Measurements from ENCODE around the gene PRSS58. TPM values are rescaled to one million over a fixed set of nuclear protein-coding genes. Genes with fewer than 3 reads are reported as not detected.

PRSS58 gene
- total RNA-seq, 6 experiments from 2014 or later = not detected

DNA sequence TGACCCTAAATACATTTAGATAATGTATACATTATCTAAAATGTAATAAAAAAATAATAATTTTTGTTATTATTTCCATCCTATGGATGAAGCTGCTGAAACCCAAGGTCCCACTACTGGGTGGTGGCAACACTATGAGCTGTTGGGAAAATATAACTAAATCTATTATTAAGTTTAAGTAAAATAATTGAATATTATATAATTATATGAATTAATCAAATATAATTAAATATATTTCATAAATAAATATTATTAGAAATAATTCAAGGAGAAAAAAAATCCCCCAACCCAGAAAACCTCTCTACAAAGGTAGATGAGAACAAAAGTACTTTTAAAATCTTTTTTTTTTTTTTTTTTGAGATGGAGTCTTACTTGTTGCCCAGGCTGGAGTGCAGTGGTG, 7.9 kb downstream of the PRSS58 start:
- Mint-ChIP-seq H3K36me3 (ENCODE audit: low read depth) (peaks cover 5% of the 10 kb centered on the region; the same call in 1 of the 2 replicates), H3K4me1 (ENCODE audit: low read depth) (no peaks in the 10 kb centered on the region), H3K27me3 (ENCODE audit: insufficient read depth) (no peaks in the 10 kb centered on the region; the same call in 1 of the 2 replicates), H3K9me3 (peaks cover 36% of the 10 kb centered on the region), H3K4me3 (no peak overlapping the region), H3K27ac (no peak overlapping the region)
- DNase-seq = no peak
- TF ChIP-seq, protein P1, sequence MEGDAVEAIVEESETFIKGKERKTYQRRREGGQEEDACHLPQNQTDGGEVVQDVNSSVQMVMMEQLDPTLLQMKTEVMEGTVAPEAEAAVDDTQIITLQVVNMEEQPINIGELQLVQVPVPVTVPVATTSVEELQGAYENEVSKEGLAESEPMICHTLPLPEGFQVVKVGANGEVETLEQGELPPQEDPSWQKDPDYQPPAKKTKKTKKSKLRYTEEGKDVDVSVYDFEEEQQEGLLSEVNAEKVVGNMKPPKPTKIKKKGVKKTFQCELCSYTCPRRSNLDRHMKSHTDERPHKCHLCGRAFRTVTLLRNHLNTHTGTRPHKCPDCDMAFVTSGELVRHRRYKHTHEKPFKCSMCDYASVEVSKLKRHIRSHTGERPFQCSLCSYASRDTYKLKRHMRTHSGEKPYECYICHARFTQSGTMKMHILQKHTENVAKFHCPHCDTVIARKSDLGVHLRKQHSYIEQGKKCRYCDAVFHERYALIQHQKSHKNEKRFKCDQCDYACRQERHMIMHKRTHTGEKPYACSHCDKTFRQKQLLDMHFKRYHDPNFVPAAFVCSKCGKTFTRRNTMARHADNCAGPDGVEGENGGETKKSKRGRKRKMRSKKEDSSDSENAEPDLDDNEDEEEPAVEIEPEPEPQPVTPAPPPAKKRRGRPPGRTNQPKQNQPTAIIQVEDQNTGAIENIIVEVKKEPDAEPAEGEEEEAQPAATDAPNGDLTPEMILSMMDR (IDR thresholded peaks at IDR 0.05) = no peak

DNA sequence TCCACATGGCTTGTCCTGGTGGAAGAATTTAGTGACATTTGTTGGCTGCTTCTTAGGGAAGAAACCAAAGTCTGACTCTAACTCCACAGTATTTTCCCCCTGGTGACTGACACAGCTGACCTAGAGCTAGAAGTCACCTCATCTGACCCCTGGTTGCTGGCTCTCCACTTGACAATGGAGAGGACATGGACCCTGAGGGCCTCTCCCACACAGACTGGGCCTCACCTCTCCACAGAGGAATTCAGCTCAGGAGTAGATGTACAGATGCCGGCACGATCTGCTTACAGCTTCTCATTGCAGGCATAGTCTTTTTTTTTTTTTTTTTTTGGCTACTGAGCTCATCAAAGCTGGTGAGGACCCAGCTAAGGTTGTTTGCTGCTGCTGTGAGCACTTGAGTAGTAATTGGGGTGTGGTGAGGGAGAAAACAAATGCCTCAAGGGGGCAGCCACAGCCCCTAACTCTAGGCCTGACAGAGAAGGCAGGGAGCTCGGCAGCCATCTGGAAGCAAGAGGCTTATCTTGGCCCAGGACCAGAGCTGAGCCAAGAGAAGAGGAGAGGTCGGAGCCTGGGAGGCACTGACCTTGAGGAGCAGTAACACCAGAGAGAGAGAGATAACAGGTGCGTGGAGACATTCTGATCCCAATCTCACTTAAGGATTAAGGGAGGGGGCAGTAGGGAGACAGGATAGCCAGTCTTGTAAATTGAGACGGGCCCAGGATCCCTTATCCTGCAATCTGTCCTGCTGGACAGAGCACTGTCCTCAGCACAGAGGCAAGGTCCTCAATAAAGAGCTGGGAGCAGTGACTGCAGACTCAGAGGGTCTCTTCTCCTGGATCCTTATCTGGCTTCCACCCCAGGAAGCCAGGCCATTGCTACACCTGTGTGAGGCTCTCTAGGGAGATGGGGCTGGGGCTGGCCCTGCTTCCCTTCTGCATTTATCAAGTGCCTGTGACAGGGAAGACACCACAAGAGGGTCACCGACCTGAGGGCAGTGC, 9.4 kb downstream of the PRSS58 start:
- H3K9me3 Mint-ChIP-seq = peaks cover 40% of the 10 kb centered on the region

DNA sequence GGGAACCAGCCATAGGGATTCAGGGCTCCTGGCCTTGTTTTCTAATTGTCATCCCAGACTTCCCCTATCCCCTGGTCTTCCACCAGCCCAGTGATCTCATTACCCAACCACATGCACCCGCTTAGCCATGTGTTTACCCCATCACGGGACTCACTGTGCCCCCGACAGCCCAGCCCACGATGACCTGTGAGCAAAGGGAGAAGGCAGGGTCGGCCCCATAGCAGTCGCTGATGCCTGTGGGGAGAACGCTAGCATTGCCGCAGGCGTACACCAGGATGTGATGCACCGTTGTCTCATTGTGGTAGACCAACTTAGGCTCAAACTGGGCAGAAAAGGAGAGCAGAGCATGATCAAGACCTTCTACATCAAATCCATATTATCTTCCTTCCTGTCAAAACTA, 14.0 kb downstream of the PRSS58 start:
- TF ChIP-seq, protein P1 (IDR thresholded peaks at IDR 0.05) = no peak
- no peak overlapping the region for H3K4me3 Mint-ChIP-seq

More for the DNA sequence above, 9.4 kb downstream of the PRSS58 start:
- TF ChIP-seq, protein P1 (IDR thresholded peaks at IDR 0.05) = no peak
- Mint-ChIP-seq H3K27ac (no peak overlapping the region), H3K4me1 (ENCODE audit: low read depth) (no peaks in the 10 kb centered on the region), H3K4me3 (no peak overlapping the region), H3K27me3 (ENCODE audit: insufficient read depth) (no peaks in the 10 kb centered on the region; the same call in 1 of the 2 replicates), H3K36me3 (ENCODE audit: low read depth) (peaks cover 5% of the 10 kb centered on the region; the same call in 1 of the 2 replicates)
- DNase-seq = no peak

DNA sequence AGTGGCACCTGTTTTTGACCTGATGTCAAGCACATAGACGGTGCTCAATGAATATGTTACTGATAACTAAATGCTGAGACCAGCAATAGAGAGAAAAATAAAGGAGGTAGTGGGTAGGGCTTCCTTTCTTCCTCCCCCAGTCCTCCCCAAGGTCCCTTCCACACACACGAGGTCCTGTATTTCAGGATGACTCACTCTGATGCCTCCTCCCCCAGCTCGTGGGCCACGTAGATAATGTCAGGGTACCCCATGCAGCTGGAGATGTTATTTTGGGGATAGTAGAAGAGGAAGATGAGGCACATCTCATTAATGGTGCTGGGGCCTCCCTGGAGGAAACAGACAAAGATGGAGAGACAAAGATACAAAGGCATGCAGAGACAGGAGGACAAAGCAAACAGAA, 17.3 kb downstream of the PRSS58 start:
- no peak for DNase-seq
- Mint-ChIP-seq H3K27ac (no peak overlapping the region), H3K9me3 (peaks cover 26% of the 10 kb centered on the region), H3K27me3 (ENCODE audit: insufficient read depth) (no peaks in the 10 kb centered on the region), H3K4me3 (no peak overlapping the region), H3K4me1 (ENCODE audit: low read depth) (no peaks in the 10 kb centered on the region), H3K36me3 (ENCODE audit: low read depth) (no peaks in the 10 kb centered on the region; the same call in 1 of the 2 replicates)
- TF ChIP-seq, protein P1 (IDR thresholded peaks at IDR 0.05) = no peak

More for the DNA sequence above, 14.0 kb downstream of the PRSS58 start:
- no peaks in the 10 kb centered on the region; the same call in 1 of the 2 replicates for H3K27me3 Mint-ChIP-seq (ENCODE audit: insufficient read depth)
- no peak overlapping the region for H3K27ac Mint-ChIP-seq
- H3K36me3 Mint-ChIP-seq (ENCODE audit: low read depth) = peaks cover 5% of the 10 kb centered on the region; the same call in 1 of the 2 replicates
- peaks cover 48% of the 10 kb centered on the region for H3K9me3 Mint-ChIP-seq
- no peak for DNase-seq
- H3K4me1 Mint-ChIP-seq (ENCODE audit: low read depth) = no peaks in the 10 kb centered on the region

DNA sequence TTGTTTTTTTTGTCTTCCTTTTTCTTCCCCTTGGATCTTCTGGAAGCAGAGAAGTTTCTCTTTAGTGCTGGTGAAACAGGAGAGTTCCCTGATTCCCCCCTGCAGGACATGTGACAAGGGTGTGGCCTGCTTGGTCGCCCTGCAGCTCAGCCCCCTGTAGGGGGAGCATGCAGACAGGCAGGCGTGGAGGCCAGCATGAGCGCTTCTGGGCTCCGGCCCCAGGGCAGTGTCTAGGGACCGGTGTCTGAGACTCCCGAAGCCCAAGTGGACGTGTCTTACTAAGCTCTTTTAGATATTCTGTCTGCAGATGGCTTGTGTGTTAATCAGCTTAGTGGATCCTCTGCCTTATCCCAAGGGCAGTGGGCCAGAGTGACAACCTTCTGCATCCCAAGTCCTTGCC, 26.1 kb downstream of the PRSS58 start:
- H3K36me3 Mint-ChIP-seq (ENCODE audit: low read depth) = no peaks in the 10 kb centered on the region
- TF ChIP-seq, protein P1 (IDR thresholded peaks at IDR 0.05) = no peak
- H3K4me3 Mint-ChIP-seq = no peak overlapping the region
- no peaks in the 10 kb centered on the region for H3K4me1 Mint-ChIP-seq (ENCODE audit: low read depth)
- no peaks in the 10 kb centered on the region; the same call in 1 of the 2 replicates for H3K27me3 Mint-ChIP-seq (ENCODE audit: insufficient read depth)
- H3K9me3 Mint-ChIP-seq = peaks cover 43% of the 10 kb centered on the region
- no peak for DNase-seq
- no peak overlapping the region for H3K27ac Mint-ChIP-seq

Data from HFFc6 (cell line).